AG08396 (cell line): Measurements from ENCODE around the gene GINM1.

Experiments
- DNase-seq: peaks from one replicate; pipeline ENCODE4 v3.0.0; 2012; ENCODE audit warnings: low spot score, mixed read lengths

Gene GINM1

DNA sequence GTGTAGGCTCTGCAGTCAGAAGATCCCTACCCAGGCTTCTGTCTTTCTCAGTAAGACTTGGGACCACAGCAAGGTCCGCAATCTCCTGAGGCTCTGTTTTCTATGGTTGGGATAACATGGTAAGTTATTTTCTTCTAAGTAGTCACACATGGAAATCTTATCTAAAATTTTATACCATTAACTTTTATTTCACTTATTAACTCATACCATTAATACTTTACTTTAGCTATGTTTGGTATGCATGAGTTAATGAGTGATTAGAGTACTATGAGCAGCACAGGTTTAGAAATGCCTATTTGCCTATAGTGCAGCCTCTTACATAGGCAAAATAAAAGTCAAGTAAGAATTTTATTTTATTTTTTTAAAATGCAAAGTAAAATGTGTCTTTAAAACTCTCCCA is 27.2 kb downstream of the GINM1 start:
- no peak for DNase-seq

- no peak for DNase-seq
These were observed 34.3 kb downstream of the GINM1 start for GRCh38 chr6:149600508-149600907.

- no peak for DNase-seq
These were observed 42.3 kb downstream of the GINM1 start for GRCh38 chr6:149608381-149608982.

- DNase-seq = no peak
These were observed 48.2 kb downstream of the GINM1 start for GRCh38 chr6:149614337-149614736.

GRCh38 chr6:149615805-149616204 is 49.6 kb downstream of the GINM1 start:
- no peak for DNase-seq

- DNase-seq = no peak
These were observed 61.5 kb downstream of the GINM1 start for GRCh38 chr6:149627672-149628071.

GRCh38 chr6:149628875-149629510 is 62.8 kb downstream of the GINM1 start:
- no peak for DNase-seq

- no peak for DNase-seq
These were observed 68.1 kb downstream of the GINM1 start for GRCh38 chr6:149634315-149634714.

- no peak for DNase-seq
These were observed 69.9 kb downstream of the GINM1 start for GRCh38 chr6:149636124-149636523.
